ENCODE measurements around the gene MYO7A.

MYO7A gene

GRCh38 chr11:77201991-77202841 is 74.2 kb downstream of the MYO7A start:
- H3K4me3 ChIP-seq (IDR thresholded peaks at IDR 0.05; ENCODE audit: insufficient read depth, low read depth, low read length): no peak overlapping the region
- no peaks in the 10 kb centered on the region for H3K4me1 ChIP-seq (ENCODE audit: low read depth, poor library complexity, severe bottlenecking)
- H3K79me2 ChIP-seq (ENCODE audit: insufficient read depth, low read depth): no peaks in the 10 kb centered on the region
- no peak overlapping the region for H3K9ac ChIP-seq
- no peak overlapping the region for H3K4me2 ChIP-seq
- TF ChIP-seq CTCF (conservative IDR thresholded peaks at IDR 0.05; ENCODE audit: low read depth, low read length): no peak
- no peaks in the 10 kb centered on the region for H3K36me3 ChIP-seq (ENCODE audit: insufficient read depth)
- H4K20me1 ChIP-seq (ENCODE audit: insufficient read depth): no peaks in the 10 kb centered on the region
- no peaks in the 10 kb centered on the region for H3K27me3 ChIP-seq (ENCODE audit: insufficient read depth, low read depth)
- H2AFZ ChIP-seq (ENCODE audit: low read depth): no peak overlapping the region
- no peak overlapping the region for H3K27ac ChIP-seq

- H2AFZ ChIP-seq (ENCODE audit: low read depth): no peak overlapping the region; the same call in 1 of the 2 replicates
- no peak overlapping the region for H3K9ac ChIP-seq
- H3K4me2 ChIP-seq: no peak overlapping the region
- H3K4me3 ChIP-seq (IDR thresholded peaks at IDR 0.05; ENCODE audit: insufficient read depth, low read depth, low read length): no peak overlapping the region
- no peak overlapping the region for H3K27ac ChIP-seq
- TF ChIP-seq CTCF (conservative IDR thresholded peaks at IDR 0.05; ENCODE audit: low read depth, low read length): no peak
- H3K4me1 ChIP-seq (ENCODE audit: low read depth, poor library complexity, severe bottlenecking): no peaks in the 10 kb centered on the region
- no peaks in the 10 kb centered on the region for H4K20me1 ChIP-seq (ENCODE audit: insufficient read depth)
- no peaks in the 10 kb centered on the region for H3K79me2 ChIP-seq (ENCODE audit: insufficient read depth, low read depth)
- no peaks in the 10 kb centered on the region for H3K27me3 ChIP-seq (ENCODE audit: insufficient read depth, low read depth)
- H3K36me3 ChIP-seq (ENCODE audit: insufficient read depth): no peaks in the 10 kb centered on the region
Observed at GRCh38 chr11:77202941-77203900, 75.2 kb downstream of the MYO7A start.

- Histone ChIP-seq H3K27me3 (ENCODE audit: insufficient read depth, low read depth) (no peaks in the 10 kb centered on the region), H3K79me2 (ENCODE audit: insufficient read depth, low read depth) (no peaks in the 10 kb centered on the region), H2AFZ (ENCODE audit: low read depth) (no peak overlapping the region), H3K4me1 (ENCODE audit: low read depth, poor library complexity, severe bottlenecking) (no peaks in the 10 kb centered on the region), H3K4me2 (no peak overlapping the region), H3K36me3 (ENCODE audit: insufficient read depth) (no peaks in the 10 kb centered on the region), H3K9ac (no peak overlapping the region), H3K27ac (no peak overlapping the region), H3K4me3 (IDR thresholded peaks at IDR 0.05; ENCODE audit: insufficient read depth, low read depth, low read length) (no peak overlapping the region), H4K20me1 (ENCODE audit: insufficient read depth) (no peaks in the 10 kb centered on the region)
- no peak for TF ChIP-seq CTCF (conservative IDR thresholded peaks at IDR 0.05; ENCODE audit: low read depth, low read length)
Observed at GRCh38 chr11:77203901-77204753, 76.1 kb downstream of the MYO7A start.
